Mucosa of rectum (tissue), 2 donors: ENCODE data around the gene INSR.

Source experiments
- H3K27ac ChIP-seq, 2 donors: one replicate each; pipeline ENCODE4 v1.7.0; 2013; ENCODE audit warnings: inconsistent platforms in 2 of 2, low read depth in 2 of 2, low read length in 2 of 2
- H3K27me3 ChIP-seq, 2 donors: one replicate each; pipeline ENCODE4 v1.7.0; 2013; ENCODE audit warnings: low read length in 2 of 2; ENCODE audit not compliant: control insufficient read depth in 2 of 2, insufficient read depth in 2 of 2
- H3K36me3 ChIP-seq, 2 donors: one replicate each; pipeline ENCODE4 v1.7.0; 2013; ENCODE audit warnings: low read length in 2 of 2; ENCODE audit not compliant: control insufficient read depth in 2 of 2, insufficient read depth in 2 of 2
- H3K4me1 ChIP-seq, 2 donors: one replicate each; pipeline ENCODE4 v1.7.0; 2013; ENCODE audit warnings: low read length in 2 of 2, mild to moderate bottlenecking in 1 of 2; ENCODE audit not compliant: control insufficient read depth in 2 of 2, insufficient read depth in 2 of 2
- H3K4me3 ChIP-seq, 2 donors: one replicate each; pipeline ENCODE4 v1.7.0; 2013; ENCODE audit warnings: low read length in 2 of 2
- H3K9ac ChIP-seq, 2 donors: one replicate each; pipeline ENCODE4 v1.7.0; 2013; ENCODE audit warnings: low read length in 2 of 2, low read depth in 1 of 2, mild to moderate bottlenecking in 1 of 2
- H3K9me3 ChIP-seq, 2 donors: one replicate each; pipeline ENCODE4 v1.7.0; 2013; ENCODE audit warnings: low read length in 2 of 2; ENCODE audit not compliant: control insufficient read depth in 2 of 2
- donor health status: healthy.
- donor health status: Normal muscosa, but diverticular disease.

The INSR gene

DNA sequence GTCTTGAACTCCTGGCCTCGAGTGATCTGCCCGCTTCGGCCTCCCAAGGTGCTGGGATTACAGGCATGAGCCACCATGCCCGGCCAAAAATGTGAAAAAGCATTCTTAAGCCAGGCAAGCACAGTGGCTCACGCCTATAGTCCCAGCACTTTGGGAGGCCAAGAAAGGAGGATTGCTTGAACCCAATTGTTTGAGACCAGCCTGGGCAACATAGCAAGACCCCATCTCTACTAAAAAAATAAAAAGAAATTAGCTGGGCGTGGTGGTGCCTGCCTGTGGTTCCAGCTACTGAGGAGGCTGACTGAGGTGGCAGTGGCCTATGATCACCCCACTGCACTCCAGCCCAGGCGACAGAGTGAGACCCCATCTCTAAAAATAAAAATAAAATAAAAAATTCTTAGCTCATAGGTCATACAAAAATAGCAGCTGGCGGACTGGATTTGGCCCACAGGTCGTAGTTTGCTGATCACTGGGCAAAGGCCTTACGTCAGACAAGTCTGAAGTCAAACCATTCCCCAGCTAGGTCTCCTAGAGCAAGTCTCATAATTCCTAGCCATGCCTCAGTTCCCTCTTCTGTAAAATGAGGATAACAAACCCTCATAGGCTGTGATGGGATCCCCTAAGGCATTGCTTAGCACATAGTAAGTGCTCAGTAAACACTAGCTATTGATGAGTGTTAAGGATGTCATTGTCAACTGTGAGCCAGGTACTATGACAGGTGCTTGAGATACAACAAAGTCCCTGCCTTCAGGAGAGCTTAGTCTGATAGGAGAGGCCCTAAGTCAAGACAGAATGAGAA lies 36.0 kb downstream of the INSR start:
- Histone ChIP-seq H3K4me3 (no peak overlapping the region), H3K27ac (no peak overlapping the region), H3K27me3 (no peaks in the 10 kb centered on the region), H3K9me3 (no peaks in the 10 kb centered on the region), H3K9ac (no peak overlapping the region), H3K36me3 (peaks cover 0 to 2% of the 10 kb centered on the region in 2 donors), H3K4me1 (no peaks in the 10 kb centered on the region)

DNA sequence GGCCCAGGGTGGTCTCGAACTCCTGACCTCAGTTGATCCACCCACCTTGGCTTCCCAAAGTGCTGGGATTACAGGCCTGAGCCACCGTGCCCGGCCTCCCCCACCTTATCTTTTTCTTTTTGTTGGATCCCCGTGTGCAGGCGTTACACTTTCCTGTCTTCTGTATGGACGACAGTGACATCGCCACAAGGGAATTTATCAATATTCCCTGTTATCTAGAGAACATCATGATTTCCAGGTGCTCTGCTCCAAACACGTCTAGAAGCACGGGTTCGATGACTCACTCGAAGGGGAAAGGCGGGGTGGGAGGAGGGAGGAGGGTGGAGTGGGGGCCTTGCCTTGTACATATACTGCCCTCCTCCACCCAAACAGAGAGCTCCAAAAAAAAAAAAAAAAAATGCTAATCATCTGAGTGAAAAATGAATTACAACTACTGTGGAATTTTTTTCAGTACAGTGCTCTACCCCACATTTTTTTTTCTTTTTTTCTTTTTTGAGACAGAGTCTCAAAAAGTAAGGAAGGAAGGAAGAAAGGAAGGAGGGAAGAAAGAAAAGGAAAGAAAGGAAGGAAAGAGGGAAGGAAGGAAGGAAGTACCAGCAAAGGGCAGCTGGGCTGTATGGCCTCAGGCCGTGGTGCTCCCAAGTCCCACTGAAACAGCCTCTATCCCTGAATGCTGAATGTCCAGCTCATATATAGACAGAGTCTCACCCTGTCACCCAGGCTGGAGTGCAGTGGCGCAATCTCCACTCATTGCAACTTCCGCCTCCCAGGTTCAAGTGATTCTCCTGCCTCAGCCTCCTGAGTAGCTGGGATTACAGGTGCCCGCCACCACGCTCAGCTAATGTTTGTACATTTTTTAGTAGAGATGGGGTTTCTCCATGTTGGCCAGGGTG lies 36.8 kb downstream of the INSR start:
- no peak overlapping the region for H3K9ac ChIP-seq
- H3K4me3 ChIP-seq, result no peak overlapping the region
- no peaks in the 10 kb centered on the region for H3K9me3 ChIP-seq
- no peak overlapping the region for H3K27ac ChIP-seq
- H3K36me3 ChIP-seq, result no peaks in the 10 kb centered on the region
- no peaks in the 10 kb centered on the region for H3K4me1 ChIP-seq
- no peaks in the 10 kb centered on the region for H3K27me3 ChIP-seq

DNA sequence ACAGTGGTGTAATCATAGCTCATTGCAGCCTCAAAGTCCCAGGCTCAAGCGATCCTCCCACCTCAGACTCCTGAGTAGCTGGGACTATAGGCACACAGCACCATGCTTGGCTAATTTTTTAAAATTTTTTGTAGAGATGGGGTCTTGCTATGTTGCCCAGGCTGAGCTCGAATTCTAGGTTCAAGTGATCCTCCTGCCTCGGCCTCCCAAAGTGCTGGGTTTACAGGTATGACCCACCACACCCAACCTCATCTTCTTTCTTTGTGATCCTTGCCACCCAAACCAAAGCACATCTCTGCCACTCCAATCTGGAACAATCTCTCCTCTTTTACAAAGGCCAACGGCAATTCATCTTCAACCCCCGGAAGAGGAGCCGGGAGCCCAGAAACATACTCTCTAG lies 38.6 kb downstream of the INSR start:
- Histone ChIP-seq H3K27me3 (no peaks in the 10 kb centered on the region), H3K36me3 (no peaks in the 10 kb centered on the region), H3K4me1 (no peaks in the 10 kb centered on the region), H3K9me3 (no peaks in the 10 kb centered on the region), H3K4me3 (no peak overlapping the region), H3K9ac (no peak overlapping the region), H3K27ac (no peak overlapping the region)

DNA sequence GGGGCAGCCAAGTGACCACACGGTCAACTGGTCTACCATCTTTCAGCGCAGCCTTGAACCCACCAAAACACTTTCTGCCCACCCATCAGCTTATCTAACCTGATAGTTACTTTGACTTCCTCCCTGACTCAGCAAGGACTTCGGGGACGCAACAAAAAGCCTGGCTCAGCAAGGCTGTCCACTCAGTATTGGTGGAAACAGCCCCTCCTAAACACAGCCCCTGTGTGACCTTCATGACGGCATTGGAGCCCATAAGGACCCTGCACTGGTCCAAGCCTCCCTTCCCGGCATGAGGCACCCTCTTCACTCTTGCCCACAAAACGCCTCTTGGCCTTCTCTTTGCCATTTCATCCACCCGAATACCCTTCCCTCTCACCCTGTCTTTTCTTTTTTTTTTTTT lies 39.1 kb downstream of the INSR start:
- no peaks in the 10 kb centered on the region for H3K27me3 ChIP-seq
- H3K36me3 ChIP-seq, result no peaks in the 10 kb centered on the region
- H3K4me1 ChIP-seq, result no peaks in the 10 kb centered on the region
- no peaks in the 10 kb centered on the region for H3K9me3 ChIP-seq
- no peak overlapping the region for H3K9ac ChIP-seq
- no peak overlapping the region for H3K27ac ChIP-seq
- H3K4me3 ChIP-seq, result no peak overlapping the region

DNA sequence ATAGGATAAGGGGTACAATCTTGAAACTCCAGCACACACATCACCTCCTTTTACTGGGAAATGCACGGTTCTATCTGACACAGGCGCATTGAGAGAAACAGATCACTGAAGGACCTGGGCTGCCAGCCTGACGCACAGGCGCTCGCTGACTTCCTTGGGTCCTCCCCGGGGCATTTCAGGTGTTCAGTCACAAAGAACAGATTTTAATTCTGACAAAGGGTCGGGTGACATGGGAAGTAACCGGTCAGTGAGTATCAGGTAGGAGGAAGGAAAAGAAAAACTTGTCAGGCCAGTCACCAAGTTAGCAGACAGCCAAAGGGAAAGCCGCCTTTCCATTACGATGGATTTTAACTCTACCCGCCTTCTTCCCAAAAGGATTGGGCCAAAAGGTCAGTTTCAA lies 39.6 kb downstream of the INSR start:
- Histone ChIP-seq H3K27me3 (no peaks in the 10 kb centered on the region), H3K9ac (no peak overlapping the region), H3K36me3 (no peaks in the 10 kb centered on the region), H3K9me3 (no peaks in the 10 kb centered on the region), H3K27ac (no peak overlapping the region), H3K4me3 (no peak overlapping the region), H3K4me1 (no peaks in the 10 kb centered on the region)

DNA sequence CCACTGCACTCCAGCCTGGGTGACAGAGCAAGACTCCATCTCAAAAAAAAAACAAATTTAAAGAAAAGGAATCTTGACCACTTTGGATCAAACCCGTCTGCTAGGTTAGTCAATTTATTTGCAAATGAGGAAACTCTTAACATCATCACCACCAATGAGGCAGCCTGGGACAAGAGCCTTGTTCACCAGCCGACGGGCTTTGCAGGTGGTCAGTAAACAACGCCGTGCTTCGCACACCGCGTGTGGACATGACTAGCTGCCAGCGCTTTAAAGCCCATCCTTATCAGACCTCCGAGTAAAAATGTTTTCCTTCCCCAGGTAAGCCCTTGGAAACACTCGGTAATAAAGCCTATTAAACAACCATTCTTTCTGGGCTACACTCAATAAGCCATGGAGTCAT lies 41.9 kb downstream of the INSR start:
- H3K4me3 ChIP-seq, result no peak overlapping the region
- no peaks in the 10 kb centered on the region for H3K9me3 ChIP-seq
- no peaks in the 10 kb centered on the region for H3K27me3 ChIP-seq
- H3K27ac ChIP-seq, result no peak overlapping the region
- peaks cover 0 to 3% of the 10 kb centered on the region in 2 donors for H3K4me1 ChIP-seq
- H3K9ac ChIP-seq, result no peak overlapping the region
- H3K36me3 ChIP-seq, result no peaks in the 10 kb centered on the region

DNA sequence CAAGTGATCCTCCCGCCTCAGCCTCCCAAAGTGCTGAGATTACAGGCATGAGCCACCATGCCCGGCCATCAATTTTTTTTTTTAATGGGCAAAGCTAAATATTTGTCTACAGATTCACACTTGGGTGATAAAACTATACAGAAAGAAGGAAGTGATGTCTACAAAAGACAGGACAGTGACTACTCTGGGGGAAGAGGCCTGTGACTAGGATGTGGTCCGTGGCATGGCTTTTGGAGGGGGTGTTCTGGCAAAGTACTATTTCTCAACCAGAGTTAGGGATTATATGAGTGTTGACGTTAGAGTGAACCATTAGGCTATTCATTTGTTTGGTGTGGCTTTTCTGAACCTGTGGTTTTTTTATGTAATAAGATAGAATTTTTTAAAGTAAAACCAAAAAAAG lies 42.7 kb downstream of the INSR start:
- Histone ChIP-seq H3K9ac (no peak overlapping the region), H3K27me3 (no peaks in the 10 kb centered on the region), H3K9me3 (no peaks in the 10 kb centered on the region), H3K4me1 (peaks cover 0 to 8% of the 10 kb centered on the region in 2 donors), H3K36me3 (no peaks in the 10 kb centered on the region), H3K4me3 (no peak overlapping the region), H3K27ac (no peak overlapping the region)

DNA sequence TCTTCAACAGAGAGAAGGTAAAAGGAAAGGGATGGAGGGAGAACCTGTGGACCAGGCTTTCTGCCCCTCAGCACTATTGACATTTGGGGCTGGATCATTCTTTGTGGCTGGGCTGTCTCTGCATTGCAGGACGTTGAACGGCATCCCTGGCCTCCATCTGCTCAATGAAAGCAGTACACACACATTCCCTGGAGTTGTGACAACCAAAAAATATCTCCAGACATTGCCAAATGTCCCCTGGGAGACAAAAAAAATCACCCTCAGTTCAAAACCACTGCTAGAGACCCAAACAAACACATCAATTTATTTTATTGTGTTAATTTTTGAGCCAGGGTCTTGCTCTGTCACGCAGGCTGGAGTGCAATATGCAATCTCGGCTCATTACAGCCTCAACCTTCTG lies 43.3 kb downstream of the INSR start:
- H3K9ac ChIP-seq, result no peak overlapping the region
- H3K27ac ChIP-seq, result no peak overlapping the region
- H3K4me1 ChIP-seq, result peaks cover 0 to 8% of the 10 kb centered on the region in 2 donors
- no peaks in the 10 kb centered on the region for H3K9me3 ChIP-seq
- no peaks in the 10 kb centered on the region for H3K27me3 ChIP-seq
- H3K36me3 ChIP-seq, result no peaks in the 10 kb centered on the region
- H3K4me3 ChIP-seq, result no peak overlapping the region

DNA sequence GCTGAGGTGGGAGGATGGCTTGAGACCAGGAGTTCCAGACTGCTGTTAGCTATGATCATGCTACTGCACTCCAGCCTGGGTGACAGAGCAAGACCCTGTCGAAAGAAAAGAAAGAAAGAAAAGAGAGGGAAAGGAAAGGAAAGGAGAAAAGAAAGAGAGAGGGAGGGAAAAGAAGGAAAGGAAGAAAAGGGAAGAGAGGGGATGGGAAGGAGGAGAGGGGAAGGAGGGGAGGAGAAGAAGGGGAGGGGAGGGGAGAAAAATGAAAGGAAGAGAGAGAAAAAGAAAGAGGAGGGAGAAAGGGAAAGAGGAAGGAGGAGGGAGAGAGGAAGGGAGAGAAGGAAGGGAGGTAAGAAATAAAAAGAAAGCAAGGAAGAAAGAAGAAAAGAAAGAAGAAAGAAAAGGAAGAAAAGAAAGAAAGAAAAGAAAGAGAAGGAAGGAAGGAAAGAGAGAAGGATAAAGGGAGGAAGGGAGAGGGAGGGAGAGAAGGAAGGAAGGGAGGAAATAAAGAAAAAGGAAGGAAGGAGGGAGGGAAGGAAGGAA lies 44.1 kb downstream of the INSR start:
- Histone ChIP-seq H3K4me3 (no peak overlapping the region), H3K36me3 (no peaks in the 10 kb centered on the region), H3K27ac (no peak overlapping the region), H3K9ac (no peak overlapping the region), H3K27me3 (no peaks in the 10 kb centered on the region), H3K9me3 (no peaks in the 10 kb centered on the region), H3K4me1 (peaks cover 0 to 8% of the 10 kb centered on the region in 2 donors)

DNA sequence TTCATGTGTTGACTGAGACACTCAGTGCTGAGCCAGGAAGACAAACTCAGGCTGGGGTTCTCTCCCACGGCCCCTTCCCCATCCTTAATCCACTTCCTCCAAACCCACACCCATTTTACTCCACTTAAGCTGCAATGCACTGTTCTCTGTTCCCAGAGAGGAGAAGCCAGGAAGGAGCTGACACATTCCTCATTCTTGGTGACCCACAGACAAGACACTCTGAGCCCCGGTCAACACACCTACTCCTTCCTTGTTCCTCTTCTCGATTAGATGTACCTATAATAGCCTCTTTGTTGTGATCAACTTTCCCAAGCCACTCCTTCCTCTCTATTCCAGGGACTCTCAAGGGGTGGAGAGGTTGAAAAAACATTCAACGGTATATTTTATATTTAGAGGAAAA lies 47.1 kb downstream of the INSR start:
- Histone ChIP-seq H3K27me3 (no peaks in the 10 kb centered on the region), H3K9ac (no peak overlapping the region), H3K36me3 (no peaks in the 10 kb centered on the region), H3K27ac (peak overlapping the region; percentile 52 to 70), H3K4me1 (peaks cover 0 to 8% of the 10 kb centered on the region in 2 donors), H3K4me3 (no peak overlapping the region), H3K9me3 (no peaks in the 10 kb centered on the region)
